Body of pancreas (tissue), 4 donors: ENCODE results near the gene SPNS1. TPM values are rescaled to one million over a fixed set of nuclear protein-coding genes. Genes with fewer than 3 reads are reported as not detected.
"Not testable (repeated sequence)": the region's sequence is repeated elsewhere in the genome, so short reads cannot be mapped to it uniquely, and the experiment has no call there.

ENCODE experiments used
- ATAC-seq: fragments of 150-250 bp; one replicate; pipeline ENCODE4 v1.9.1; 2016
- DNase-seq, 4 donors: peaks; one replicate each; pipeline ENCODE4 v3.0.0-alpha.2; 2019
- H3K27ac ChIP-seq, 4 donors: fragments of 200-600 bp; sonication (generic); 1 replicate in 3 of 4; 2 replicates in 1 of 4; pipeline versions ENCODE4 v1.5.1 to v1.6.1; 2016 to 2019; ENCODE audit warnings: mild to moderate bottlenecking in 1 of 4, mixed read lengths in 1 of 4, moderate library complexity in 1 of 4
- H3K27me3 ChIP-seq, 2 donors: fragments of 200-600 bp; sonication (generic); one replicate each; pipeline ENCODE4 v1.6.0; 2016; ENCODE audit warnings: mild to moderate bottlenecking in 1 of 2
- H3K36me3 ChIP-seq, 2 donors: fragments of 200-600 bp; sonication (generic); replicated peaks in 1 of 2; 2 replicates each; pipeline ENCODE4 v1.5.1; 2016; ENCODE audit warnings: low read depth in 2 of 2; ENCODE audit not compliant: insufficient read depth in 1 of 2
- H3K4me1 ChIP-seq: fragments of 200-600 bp; sonication (generic); one replicate; pipeline ENCODE4 v1.6.0; 2016
- H3K4me3 ChIP-seq, 2 donors: fragments of 200-600 bp; sonication (generic); 1 replicate in 1 of 2; 2 replicates in 1 of 2; pipeline ENCODE4 v1.5.1; 2016 to 2019
- H3K9me3 ChIP-seq, 3 donors: fragments of 200-600 bp; sonication (generic); 1 replicate in 2 of 3; 2 replicates in 1 of 3; pipeline ENCODE4 v1.5.1; 2016
- CTCF ChIP-seq, 7 experiments: fragments of 450-650 bp in 4 of 7; fragments of 200-600 bp in 3 of 7; sonication (generic) in 3 of 7; IDR thresholded peaks; one replicate each; pipeline ENCODE4 v1.5.1; 2016 to 2019; ENCODE audit warnings: antibody characterized with exemption in 7 of 7
- POLR2A ChIP-seq, 3 donors: fragments of 450-650 bp; IDR thresholded peaks; one replicate each; pipeline ENCODE4 v1.6.1; 2016; ENCODE audit warnings: antibody characterized with exemption in 3 of 3, mild to moderate bottlenecking in 2 of 3
- WGBS, 2 donors: methylation state at CpG; one replicate each; pipeline ENCODE4 v1.1.5; 2017; 5-methylcytosine and 5-hydroxymethylcytosine counted together
- intact Hi-C: fragments of 100-400 bp; cut with DNase I; formaldehyde crosslinking; loops from one replicate; pipeline ENCODE4 v1.15.1; 2023
- total RNA-seq, 2 donors: library from RNA; depleted of rRNA; stranded (reverse); fragments of >200 nt; gene quantifications; one replicate each; pipeline ENCODE4 v1.1.0, GENCODE V29; 2016

Gene SPNS1
- total RNA-seq, 2 donors from 2014 or later: 11.2 to 23.1 TPM

- no peaks in the 10 kb centered on the region for H3K36me3 ChIP-seq
- TF ChIP-seq POLR2A (IDR thresholded peaks at IDR 0.05) (no peak), CTCF (IDR thresholded peaks at IDR 0.05) (no peak)
- no peaks in the 10 kb centered on the region for H3K27me3 ChIP-seq
- H3K4me3 ChIP-seq: no peak overlapping the region
- peaks cover 12% of the 10 kb centered on the region for H3K4me1 ChIP-seq
- ATAC-seq (no peak), DNase-seq (no peak)
- intact Hi-C loops: loop anchor here (10.0 kb wide), 1 partner anchor 63 kb away; the partner anchor contains the start of gene ATP2A1
- no peak overlapping the region for H3K27ac ChIP-seq
- 70 to 89% methylated on average over 8 to 14 of the region's 14 CpGs for WGBS, 2 donors
- H3K9me3 ChIP-seq: no peaks in the 10 kb centered on the region
These were observed 37.2 kb upstream of the SPNS1 start for GRCh38 chr16:28937222-28937876.

DNA sequence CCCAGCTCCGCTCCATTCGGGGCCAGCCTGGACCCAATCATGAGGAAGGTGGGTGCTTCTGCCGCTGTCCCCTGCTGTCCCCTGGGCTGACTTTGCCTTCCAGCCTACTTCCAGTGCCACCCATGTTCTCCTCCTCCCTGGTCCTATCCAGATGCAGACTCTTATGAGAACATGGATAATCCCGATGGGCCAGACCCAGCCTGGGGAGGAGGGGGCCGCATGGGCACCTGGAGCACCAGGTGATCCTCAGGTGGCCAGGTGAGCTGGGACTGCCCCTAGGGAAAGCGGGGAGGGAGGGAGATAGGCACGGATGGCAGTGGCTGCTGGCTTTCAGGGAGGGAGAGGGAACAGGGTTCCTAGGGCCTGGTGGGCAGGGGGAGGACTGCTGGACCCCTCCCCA, 35.9 kb upstream of the SPNS1 start:
- no peaks in the 10 kb centered on the region for H3K36me3 ChIP-seq
- WGBS, 2 donors: 58 to 63% methylated on average over 6 to 7 of the region's 7 CpGs
- intact Hi-C loops: loop anchor here (10.0 kb wide), 1 partner anchor 64 kb away; the partner anchor contains the start of gene ATP2A1

DNA sequence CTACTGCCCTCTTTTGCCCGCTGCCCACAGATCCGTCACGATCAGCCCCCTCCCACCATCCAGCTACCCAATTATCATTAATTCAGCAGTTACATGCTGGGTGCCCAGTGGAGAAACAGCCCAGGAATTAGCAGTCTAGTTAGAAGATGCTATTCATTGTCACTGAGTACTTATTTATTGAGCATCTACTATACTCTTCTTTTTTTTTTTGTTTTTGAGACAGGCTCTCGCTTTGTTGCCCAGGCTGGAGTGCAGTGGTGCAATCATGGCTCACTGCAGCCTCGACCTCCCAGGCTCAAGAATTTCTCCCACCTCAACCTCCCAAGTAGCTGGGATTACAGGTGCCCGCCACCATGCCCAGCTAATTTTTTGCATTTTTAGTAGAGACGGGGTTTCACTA, 34.8 kb upstream of the SPNS1 start:
- not testable (repeated sequence) for ATAC-seq, H3K4me3 ChIP-seq, H3K27ac ChIP-seq, DNase-seq, H3K27me3 ChIP-seq, H3K36me3 ChIP-seq, H3K9me3 ChIP-seq
- 83 to 86% methylated on average over 7 of the region's 7 CpGs for WGBS, 2 donors
- intact Hi-C loops: loop anchor here (10.0 kb wide), 1 partner anchor 65 kb away; the partner anchor contains the start of gene ATP2A1
- peaks cover 12% of the 10 kb centered on the region for H3K4me1 ChIP-seq

More for the DNA sequence above, 35.9 kb upstream of the SPNS1 start:
- Histone ChIP-seq H3K27ac (no peak overlapping the region), H3K4me3 (no peak overlapping the region), H3K4me1 (peaks cover 12% of the 10 kb centered on the region), H3K27me3 (no peaks in the 10 kb centered on the region), H3K9me3 (no peaks in the 10 kb centered on the region)
- DNase-seq: no peak
- ATAC-seq: no peak
- TF ChIP-seq CTCF (IDR thresholded peaks at IDR 0.05) (no peak), POLR2A (IDR thresholded peaks at IDR 0.05) (no peak)

DNA sequence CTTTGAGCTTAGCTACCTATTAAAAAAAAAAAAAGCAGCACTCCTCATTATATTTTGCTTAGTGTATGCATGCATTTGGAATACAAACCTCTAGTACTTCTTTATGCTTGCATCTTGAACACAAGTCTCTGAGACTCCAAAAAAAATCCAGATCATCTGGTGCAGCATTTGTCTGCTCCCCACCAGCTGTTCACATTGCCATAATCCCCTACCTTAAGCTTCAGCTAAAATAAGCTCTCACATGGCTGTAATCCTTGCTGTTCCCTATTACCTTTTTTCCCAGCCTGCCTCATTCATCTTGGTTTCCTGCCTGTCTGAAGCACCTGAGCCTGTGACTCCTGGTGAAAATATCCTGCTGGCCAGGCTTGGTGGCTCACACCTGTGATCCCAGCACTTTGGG, 31.3 kb upstream of the SPNS1 start:
- no peaks in the 10 kb centered on the region for H3K27me3 ChIP-seq
- no peak for DNase-seq
- no peaks in the 10 kb centered on the region for H3K9me3 ChIP-seq
- no peak for ATAC-seq
- peaks cover 10% of the 10 kb centered on the region for H3K4me1 ChIP-seq
- intact Hi-C loops: no loop called here
- TF ChIP-seq CTCF (IDR thresholded peaks at IDR 0.05) (no peak), POLR2A (IDR thresholded peaks at IDR 0.05) (no peak)
- no peaks in the 10 kb centered on the region for H3K36me3 ChIP-seq
- H3K4me3 ChIP-seq: no peak overlapping the region
- no peak overlapping the region for H3K27ac ChIP-seq

- Histone ChIP-seq H3K4me3 (no peak overlapping the region), H3K36me3 (no peaks in the 10 kb centered on the region), H3K27me3 (no peaks in the 10 kb centered on the region), H3K9me3 (no peaks in the 10 kb centered on the region), H3K27ac (no peak overlapping the region), H3K4me1 (peaks cover 19% of the 10 kb centered on the region)
- TF ChIP-seq CTCF (IDR thresholded peaks at IDR 0.05): no peak
- TF ChIP-seq POLR2A (IDR thresholded peaks at IDR 0.05): no peak
- no peak for ATAC-seq
- 33 to 51% methylated on average over 4 of the region's 4 CpGs for whole genome bisulfite sequencing, 2 donors
- intact Hi-C loops: no loop called here
- no peak for DNase-seq
These were observed 27.9 kb upstream of the SPNS1 start for GRCh38 chr16:28946681-28947080.
